H1 (cell line): ENCODE data around the gene MYOD1. TPM values are rescaled to one million over a fixed set of nuclear protein-coding genes. Genes with fewer than 3 reads are reported as not detected.

Source experiments
- BCL11A ChIP-seq, 2 experiments: IDR thresholded peaks; one replicate each; pipeline ENCODE4 v1.6.1; 2011; ENCODE audit warnings: low read depth in 2 of 2, low read length in 2 of 2, mild to moderate bottlenecking in 2 of 2
- EZH2 ChIP-seq: fragments of 200-600 bp; sonication (generic); IDR thresholded peaks from 2 replicates; pipeline ENCODE4 v1.7.1; 2012; ENCODE audit warnings: low read depth, mild to moderate bottlenecking, moderate library complexity, low read length, inconsistent platforms; ENCODE audit not compliant: severe bottlenecking
- KDM5A ChIP-seq: fragments of 200-600 bp; IDR thresholded peaks from 2 replicates; pipeline ENCODE4 v1.7.1; 2012; ENCODE audit warnings: mild to moderate bottlenecking, low read length, inconsistent platforms, mixed read lengths
- NRF1 ChIP-seq: IDR thresholded peaks from 2 replicates; pipeline ENCODE4 v1.6.1; 2011; ENCODE audit warnings: mild to moderate bottlenecking, low read depth, low read length, improper control_type of control experiment
- POLR2A ChIP-seq, 2 experiments: IDR thresholded peaks; 1 replicate in 1 of 2; 2 replicates in 1 of 2; pipeline ENCODE4 v1.6.1; 2011; ENCODE audit warnings: low read depth in 2 of 2, low read length in 2 of 2, mild to moderate bottlenecking in 2 of 2; ENCODE audit errors: control extremely low read depth in 1 of 2
- TAF7 ChIP-seq: optimal IDR thresholded peaks from 2 replicates; pipeline ENCODE3; 2011; ENCODE audit warnings: low read depth, mild to moderate bottlenecking, inconsistent platforms, low read length, moderate library complexity, borderline replicate concordance
- TCF12 ChIP-seq: IDR thresholded peaks from 2 replicates; pipeline ENCODE4 v1.6.1; 2011; ENCODE audit warnings: low read depth, mild to moderate bottlenecking, low read length
- polyA plus RNA-seq, 7 experiments: library from polyadenylated mRNA; depleted of rRNA in 3 of 7; stranded (reverse) in 5 of 7; unstranded in 2 of 7; fragments of >200 nt in 5 of 7; fragments of 200-250 nt in 2 of 7; gene quantifications; 1 replicate in 5 of 7; 2 replicates in 1 of 7; 4 replicates in 1 of 7; pipeline versions ENCODE4 v1.2.1 to v1.2.3, GENCODE V29; 2011 to 2013; ENCODE audit warnings: missing spikeins in 2 of 7, mixed read lengths in 2 of 7
- total RNA-seq: library from RNA; stranded (reverse); fragmentation: NEBNext Ultra II Directional; extraction: Animal tissue kit (Norgen Biotek cat#: 25700); gene quantifications from 2 replicates; pipeline ENCODE4 v1.2.1, GENCODE V29; 2021

MYOD1 gene
- total and polyA plus RNA-seq, 2 of the 8 experiments (the other 6 are each of a cell fraction or from before 2014, with no cell fraction given) = not detected

DNA sequence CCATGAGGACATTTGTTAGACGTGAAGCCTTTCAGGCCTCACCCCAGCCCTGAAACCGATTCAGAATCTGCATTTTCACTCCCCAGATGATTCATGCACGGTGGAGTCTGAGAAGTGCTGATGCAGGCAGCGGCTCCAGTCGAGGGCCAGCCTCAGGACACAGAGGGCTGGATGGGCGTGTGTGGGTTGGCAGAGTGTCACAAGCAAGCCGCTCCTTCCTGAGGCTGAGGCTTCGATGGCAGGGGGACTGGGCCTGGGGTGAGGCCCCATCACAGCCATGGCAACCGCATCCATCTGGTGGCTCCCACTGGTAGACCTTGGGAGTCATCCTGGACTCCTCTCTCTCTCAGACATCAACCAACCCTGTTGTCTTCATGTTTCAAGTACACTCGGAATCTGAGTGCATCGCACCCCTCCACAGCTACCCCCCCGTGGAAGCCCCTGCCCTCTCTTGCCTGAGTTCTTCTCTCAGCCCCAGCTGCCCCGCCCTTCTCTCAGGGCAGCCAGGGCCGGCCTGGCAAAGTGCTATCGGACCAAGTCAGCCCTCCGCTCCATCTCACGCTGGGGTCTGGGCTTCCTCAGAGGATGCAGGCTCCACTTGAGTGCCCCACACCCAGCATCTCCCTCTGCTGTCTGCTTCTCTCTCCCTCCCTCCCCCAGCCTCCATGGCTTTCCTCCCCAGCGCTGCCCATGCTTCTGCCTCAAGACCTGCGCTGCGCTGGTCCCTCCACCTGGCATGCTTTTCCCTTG is 25.8 kb downstream of the MYOD1 start (continued):
- TF ChIP-seq BCL11A (IDR thresholded peaks at IDR 0.05; ENCODE audit: low read depth in 2 of 2, low read length in 2 of 2) (no peak), EZH2 (no peak), KDM5A (no peak), TAF7 (no peak), TCF12 (no peak), POLR2A (IDR thresholded peaks at IDR 0.05; ENCODE audit: control extremely low read depth in 1 of 2, low read depth in 2 of 2, low read length in 2 of 2) (no peak), NRF1 (no peak)
- TF ChIP-seq, all 59 proteins: peak for 0
